Stimulated activated CD4-positive, alpha-beta T cell treated with anti-CD3 and anti-CD28 coated beads, Interleukin-4, amount 100 ng/mL, for 48 hours (primary cell): ENCODE measurements around the gene SCFD2.
"Not testable (repeated sequence)": the region's sequence is repeated elsewhere in the genome, so short reads cannot be mapped to it uniquely, and the experiment has no call there.

Experiments
- DNase-seq, 2 donors: peaks; one replicate each; pipeline ENCODE4 v3.0.0-alpha.2; 2020; ENCODE audit warnings: low read depth in 2 of 2

SCFD2 gene

DNA sequence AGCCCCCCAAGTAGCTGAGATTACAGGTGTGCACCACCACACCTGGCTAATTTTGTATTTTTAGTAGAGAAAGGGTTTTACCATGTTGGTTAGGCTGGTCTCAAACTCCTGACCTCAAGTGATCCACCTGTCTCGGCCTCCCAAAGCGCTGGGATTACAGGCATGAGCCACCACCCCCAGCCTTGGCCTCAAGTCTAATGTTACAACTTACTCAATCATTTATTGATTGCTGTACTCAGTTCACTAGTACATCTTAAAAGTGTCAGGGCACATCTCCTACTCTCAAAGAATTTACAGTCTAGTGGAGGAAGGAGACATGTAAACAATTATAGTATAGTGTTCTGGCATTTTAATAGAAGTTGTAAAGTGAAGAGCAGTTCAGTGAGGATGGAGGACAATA is 19.5 kb downstream of the SCFD2 start:
- not testable (repeated sequence) for DNase-seq

DNA sequence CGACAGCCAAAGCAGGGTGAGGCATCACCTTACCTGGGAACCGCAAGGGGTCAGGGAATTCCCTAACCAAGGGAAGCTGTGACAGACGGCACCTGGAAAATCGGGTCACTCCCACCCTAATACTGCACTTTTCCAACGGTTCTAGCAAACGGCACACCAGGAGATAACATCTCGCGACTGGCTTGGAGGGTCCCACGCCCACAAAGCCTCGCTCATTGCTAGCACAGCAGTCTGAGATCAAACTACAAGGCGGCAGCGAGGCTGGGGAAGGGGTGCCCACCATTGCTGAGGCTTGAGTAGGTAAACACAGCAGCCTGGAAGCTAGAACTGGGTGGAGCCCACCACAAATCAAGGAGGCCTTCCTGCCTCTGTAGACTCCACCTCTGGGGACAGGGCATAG is 25.7 kb downstream of the SCFD2 start:
- not testable (repeated sequence) for DNase-seq

DNA sequence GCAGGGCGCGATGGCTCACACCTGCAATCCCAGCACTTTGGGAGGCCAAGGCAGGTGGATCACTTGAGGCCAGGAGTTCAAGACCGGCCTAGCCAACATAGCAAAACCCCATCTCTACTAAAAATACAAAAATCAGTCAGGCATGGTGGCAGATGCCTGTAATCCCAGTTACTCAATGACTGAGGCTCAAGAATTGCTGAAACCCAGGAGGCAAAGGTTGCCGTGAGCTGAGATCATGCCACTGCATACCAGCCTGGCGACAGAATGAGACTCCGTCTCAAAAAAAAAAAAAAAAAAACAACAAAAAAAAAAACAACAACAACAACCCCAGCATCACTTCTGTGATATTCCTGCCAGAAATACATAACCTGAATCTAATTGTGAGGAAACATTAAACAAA is 30.9 kb downstream of the SCFD2 start:
- not testable (repeated sequence) for DNase-seq

DNA sequence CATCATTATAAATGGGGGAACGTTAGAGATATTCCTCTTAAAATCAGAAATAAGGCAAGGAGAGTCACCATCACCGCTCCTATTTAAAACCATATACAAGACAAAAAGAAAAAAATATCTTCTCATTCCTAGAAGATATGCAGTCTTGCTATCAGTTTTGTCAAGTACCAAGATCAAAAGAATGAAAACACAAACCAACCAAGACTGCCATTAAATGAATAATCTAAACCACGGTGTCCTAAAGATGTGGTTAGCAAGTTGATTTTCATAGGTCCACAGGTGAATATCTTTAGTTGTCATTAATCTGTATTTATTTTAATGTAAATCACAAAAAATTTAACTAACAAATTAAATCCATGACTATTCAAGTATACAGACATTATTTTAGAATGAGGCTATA is 39.3 kb downstream of the SCFD2 start:
- no peak for DNase-seq

DNA sequence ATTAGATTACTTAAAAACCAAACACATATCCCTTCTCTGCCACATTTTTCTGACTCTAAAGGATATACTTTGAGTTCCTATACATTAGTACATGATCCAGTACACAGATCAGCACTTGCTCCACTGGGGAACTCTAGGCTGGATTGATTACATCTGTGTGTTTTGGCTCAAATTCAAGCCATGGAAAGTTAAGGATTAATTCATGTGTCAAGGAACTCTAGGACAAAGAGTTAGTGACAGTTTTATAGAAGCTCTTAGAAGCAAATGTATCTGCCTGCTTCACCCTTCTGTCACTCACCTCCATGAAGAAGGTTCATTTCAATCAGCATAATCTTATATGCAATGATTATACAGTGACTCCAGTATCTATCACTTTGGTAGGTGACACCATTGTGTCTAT is 43.2 kb downstream of the SCFD2 start:
- no peak for DNase-seq

DNA sequence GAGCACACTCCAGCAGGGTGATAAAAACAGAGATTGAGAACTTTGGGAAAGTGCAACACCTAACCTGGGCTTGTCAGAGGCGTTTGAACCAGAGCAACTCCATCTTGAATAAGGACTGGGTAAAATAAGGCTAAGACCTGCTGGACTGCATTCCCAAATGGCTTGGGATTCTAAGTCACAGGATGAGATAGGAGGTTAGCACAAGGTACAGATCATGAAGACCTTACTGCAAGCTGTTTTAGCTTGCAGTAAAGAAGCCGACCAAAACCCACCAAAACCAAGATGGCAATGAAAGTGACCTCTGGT is 43.9 kb downstream of the SCFD2 start:
- no peak for DNase-seq

DNA sequence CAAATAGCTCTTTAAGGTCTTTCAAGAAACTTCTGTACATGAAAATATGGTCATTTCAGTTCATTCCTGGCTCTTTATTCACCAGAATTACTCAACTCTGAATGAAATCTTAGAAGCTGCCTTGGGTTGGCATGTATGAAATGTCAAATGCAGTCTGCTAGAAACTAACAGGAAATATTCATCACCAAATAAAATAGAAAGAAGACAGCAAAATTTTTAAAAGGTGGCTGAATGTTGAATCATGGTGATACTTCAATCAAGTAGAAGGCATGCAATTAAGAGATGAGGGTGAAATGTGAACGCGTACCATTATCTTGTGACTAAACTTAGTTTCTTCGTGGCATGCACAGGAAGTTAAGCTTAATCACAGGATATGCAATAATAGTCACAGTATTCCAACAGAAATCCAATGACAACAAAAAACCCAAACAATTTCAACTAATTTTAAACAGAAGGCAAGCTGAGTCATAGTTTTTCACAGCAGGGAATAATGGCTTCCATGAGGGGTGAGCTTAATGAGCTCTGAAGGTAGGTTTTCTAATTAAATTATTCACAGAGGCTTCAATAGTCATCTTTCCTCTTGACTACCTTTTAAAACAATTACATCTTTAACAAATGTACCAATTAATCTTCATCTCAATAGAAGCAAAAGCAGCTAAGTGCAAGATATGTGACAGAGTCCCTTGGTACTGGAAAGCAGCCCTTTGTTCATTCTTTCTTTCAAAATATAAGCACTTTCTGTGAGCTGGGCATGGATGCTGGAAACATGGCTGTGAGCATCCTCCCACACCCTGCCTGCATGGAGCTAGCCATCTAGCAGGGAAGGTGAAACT is 44.5 kb downstream of the SCFD2 start:
- no peak for DNase-seq

DNA sequence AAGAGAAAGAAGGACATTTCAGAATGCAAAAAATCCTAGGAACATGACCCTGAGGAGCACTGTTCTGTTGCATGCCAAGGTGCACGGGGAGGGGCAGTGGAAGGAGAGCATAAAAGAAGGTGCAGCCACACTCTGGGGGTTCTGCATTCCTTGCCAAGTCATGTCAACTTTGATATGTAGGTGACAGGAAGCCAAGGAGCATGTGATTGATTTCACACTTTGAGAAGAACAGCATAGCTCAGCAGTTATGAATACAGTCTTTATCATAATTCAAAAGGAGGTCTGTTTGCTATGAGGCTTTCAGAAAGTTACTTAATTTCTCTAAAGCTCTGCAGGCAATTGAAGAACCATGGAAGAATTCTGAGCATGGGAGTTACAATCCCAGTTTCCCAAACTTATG is 50.6 kb downstream of the SCFD2 start:
- no peak for DNase-seq

DNA sequence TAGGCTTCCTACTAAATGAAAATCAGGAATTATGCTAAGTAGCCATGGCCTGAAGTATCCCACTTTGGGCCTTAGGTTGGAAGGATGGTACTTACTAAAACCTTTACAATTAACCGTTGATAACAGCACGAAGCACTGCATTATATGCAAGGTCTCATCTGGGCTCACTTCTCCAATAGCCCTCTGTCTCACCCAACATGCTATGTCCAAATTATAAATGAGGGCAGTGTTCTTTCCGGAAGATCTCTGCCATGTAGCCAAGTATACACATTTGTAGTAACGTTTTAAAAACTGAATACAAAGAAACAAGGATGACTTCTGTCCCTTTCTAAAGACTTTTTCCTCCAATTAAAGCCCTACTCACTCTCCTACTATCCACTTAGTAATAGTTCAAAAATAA is 51.6 kb downstream of the SCFD2 start:
- DNase-seq = no peak

DNA sequence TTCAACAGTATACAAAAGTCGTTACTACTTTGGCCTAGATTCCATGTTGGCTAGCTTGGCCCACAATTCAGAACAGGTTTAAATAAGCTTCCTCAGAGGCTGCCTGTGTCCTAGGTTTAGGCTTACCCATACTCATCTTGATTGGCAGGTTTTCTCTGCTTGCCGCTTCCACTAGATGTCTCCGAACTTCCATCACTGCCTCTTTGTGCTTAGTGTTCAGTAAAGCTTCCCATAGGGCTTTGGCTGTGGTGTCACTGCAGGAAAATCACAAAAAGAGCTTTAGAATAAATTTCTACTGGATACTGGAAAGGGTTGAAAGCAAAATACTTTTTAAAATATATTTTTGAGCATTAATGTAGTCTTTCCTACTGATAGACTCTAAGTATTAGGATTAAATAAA is 52.4 kb downstream of the SCFD2 start:
- DNase-seq = no peak

DNA sequence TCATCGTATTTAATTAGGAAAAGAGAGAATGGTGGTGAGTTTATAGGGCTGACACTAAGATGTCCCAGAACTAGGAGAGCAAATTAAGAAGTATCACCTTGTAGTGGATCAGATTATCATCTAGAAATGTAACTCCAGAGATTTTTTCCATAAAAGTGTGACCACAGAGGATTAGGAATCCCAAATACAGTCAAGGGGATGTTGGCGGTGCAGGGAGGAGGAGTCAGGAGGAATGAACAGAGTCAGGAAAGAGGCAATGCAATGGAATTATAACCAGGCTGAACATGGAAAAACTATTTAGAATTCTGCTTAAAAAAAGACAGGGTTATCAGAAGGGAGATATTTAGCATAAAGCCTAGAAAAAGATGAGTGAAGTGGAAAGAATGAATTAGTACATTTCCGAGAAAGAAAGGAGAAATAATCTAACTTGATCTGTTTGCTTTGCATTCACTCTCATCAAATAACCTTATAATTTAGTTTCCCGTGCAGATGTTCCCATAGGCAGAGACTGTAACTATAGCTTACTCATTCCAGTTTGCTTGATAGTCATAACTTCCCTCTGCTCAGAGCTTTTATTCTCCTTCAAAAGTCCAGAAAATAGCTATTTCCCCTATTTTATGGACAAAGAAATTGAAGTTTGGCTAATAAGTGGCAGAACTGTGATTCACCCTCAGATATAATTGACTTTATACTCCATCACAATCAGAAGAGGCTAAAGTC is 56.4 kb downstream of the SCFD2 start:
- DNase-seq = no peak

DNA sequence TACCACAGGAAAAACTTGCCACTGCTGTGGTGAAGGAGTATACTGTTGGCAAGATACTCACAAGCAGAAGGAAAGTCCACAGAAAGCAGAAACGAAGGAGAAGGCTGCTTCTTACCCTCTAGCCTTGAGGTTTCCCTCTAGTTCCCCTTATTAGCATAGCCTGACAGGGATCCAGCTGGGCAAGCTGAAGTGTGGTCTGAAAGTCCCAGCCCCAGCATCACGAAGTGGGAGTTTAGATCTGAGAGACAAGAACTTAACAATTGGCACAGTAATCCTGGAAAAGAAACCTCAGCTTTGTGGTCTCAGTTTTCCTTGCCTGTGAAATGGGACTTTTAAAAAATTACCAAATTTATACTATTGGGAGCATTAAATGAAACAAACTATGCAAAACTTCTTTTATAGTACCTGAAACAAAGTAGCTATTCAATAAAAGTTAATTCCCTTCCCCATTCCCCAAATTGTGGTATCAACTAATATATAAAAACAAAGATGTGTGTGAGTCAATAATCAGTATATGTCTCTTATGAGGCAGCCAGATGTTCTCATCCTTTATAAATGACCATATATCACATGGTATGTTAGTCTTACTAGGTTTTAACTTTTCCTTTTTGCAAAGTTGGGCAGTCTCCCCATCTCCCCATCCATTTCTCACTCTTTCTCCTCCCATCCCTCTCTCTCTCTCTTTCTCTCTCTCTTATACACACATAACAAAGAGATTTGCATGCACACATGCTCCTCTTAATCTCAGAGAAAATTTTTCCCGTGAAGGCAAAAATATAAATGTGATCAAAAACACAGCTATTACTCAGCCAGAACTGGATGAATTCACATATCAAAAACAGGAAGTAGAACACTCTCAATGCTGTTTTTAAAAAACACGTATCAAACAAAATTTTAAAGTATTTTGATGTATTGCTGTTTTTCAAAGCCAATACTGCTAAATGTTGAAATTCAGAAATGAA is 57.8 kb downstream of the SCFD2 start:
- DNase-seq = no peak

DNA sequence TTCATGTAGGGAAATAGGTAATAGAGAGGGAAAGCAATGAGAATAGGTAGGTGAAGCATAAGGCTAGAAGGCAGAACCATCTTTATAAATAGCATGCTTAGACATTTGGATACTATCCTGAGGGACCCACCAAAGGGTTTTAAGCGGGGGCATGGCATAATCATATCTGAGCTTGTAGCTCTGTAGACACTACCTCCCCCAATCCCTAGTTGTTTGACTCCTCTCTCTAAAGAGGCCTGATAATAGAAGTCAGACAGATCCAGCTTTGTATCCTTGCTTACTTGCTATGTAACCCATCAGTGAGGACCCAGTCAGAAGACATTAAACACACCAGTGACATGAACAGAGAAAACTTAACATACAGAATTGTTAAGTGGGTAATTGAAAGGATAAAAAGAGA is 58.7 kb downstream of the SCFD2 start:
- DNase-seq = no peak

DNA sequence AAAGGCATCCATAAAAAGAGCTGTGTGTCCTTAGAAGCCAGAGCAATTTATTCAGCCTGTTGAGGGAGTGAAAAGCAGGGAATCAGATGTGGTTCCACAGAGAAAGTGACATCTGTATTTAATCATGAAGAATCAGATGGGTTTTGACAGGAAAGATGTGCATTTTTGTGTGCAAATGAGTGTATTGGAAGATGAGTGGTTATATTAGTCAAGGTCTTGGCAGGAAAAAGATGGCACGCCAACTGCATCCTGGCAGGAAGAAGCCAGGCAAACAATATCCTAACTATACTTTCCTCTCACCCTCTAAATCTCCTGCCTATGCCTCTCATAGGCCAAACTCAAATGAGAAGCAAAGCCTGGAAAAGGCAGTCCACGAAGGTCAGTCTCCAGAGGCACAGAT is 59.1 kb downstream of the SCFD2 start:
- no peak for DNase-seq

DNA sequence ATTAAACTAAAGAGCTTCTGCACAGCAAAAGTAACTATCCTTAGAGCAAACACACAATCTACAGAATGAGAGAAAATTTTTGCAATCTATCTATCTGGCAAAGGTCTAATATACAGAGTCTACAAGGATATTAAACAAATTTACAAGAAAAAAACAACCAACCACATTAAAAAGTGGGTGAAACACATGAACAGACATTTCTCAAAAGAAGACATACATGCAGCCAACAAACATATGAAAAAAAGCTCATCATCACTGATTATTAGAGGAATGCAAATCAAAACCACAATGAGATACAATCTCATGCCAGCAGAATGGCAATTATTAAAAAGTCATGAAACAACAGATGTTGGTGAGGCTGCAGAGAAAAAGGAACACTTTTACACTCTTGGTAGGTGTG is 73.7 kb downstream of the SCFD2 start:
- DNase-seq = not testable (repeated sequence)

DNA sequence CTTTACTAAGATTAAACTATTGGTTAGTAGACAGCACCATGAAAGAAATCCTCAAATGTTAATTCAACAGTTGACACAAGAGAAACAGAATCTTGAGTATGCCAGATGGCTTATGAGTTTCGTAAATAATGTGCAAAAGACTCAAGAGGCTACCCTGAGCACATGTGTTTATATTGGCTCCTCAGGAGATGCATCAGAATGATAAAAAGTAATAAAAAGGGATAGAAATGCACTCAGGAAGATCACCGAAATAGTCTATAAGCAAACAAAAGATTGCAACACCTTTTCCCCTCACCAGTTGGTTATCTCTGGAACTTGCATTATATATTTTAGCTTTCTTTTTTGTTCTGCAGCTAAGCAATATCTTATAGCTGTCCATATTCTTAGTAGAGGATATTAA is 84.4 kb downstream of the SCFD2 start:
- no peak for DNase-seq

DNA sequence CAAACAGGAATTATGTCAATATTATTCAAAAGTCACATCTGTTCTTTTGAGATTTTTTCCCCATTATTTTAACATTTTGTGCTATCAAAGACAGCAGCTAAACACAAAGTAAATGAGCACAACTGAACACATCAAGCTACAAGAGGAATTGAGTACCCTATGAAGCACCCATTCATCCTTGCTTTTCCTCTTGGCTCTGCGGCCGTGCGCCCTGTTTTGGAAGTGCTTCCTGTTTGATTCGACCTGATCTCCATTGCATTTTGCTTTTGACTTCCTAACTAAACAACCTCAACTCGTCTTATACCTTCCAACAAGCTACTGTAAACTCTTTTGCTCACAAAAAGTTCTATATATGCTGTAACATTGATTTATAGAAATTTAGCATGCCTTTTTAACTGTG is 85.0 kb downstream of the SCFD2 start:
- DNase-seq = no peak

DNA sequence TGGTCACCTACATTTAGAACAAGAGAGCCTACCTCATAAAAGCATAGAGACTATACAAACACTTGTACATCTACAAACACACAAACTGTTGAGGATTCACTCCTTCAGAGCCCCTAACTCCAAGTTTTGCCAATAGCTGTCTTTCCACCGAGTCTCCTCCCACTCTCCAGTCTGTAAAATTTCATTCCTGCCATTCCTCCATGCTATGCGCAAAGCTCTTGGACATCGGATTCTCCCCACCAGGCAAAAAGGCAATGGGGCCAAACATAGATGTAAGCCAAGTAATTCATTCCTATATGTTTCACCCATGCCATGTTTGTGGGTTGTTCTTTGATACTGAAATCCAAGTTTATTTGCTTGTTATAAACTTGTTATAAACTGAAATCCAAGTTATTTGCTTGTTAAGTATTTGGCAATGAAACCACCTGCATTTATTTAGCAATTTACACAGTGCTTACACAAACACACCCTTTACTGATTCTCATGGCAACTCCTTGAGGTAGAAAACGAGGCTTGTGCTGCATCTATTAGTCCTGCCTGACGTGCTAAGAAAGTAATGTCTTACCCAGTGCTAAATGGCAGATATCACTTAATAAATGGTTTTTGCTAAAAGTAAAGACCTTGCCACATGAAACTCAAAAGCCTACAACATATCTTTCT is 91.1 kb downstream of the SCFD2 start:
- DNase-seq = no peak

DNA sequence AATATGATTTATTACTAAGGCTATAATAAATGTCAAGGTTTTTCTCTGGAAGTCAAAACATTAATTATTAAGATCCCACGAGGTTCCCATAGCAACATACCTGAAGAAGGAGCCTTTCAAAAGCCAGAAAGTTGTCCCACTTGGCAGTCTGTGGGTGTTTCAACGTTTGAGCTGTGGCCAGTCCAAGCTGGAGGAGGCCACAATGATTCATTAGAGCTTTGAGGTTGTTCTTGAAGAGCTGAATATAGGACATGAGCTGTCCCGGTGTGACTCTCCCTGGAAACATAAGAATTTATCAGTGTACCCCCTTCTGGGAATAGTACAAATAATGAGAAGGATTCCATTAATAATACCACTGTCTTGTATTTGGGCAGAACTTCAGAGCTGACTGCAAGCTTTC is 92.1 kb downstream of the SCFD2 start:
- no peak for DNase-seq

DNA sequence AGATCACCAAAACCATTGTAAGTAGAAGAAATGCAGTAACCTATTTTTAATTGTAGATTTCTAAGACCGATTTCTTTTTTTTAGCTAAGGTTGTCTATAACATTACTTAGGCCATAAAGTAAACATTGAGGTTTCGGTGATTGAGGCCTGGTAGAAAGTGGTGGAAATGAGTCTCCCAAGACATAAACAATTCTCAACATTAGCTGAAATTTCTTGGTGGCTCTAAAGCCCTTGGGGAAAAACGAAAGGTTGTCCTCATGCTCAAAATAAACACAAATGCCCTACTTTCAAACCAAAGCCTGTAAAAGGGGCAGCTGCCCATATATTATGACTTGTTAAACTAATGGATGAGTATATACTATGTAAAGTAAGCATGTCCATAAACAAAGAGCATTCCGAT is 98.8 kb downstream of the SCFD2 start:
- DNase-seq = no peak

DNA sequence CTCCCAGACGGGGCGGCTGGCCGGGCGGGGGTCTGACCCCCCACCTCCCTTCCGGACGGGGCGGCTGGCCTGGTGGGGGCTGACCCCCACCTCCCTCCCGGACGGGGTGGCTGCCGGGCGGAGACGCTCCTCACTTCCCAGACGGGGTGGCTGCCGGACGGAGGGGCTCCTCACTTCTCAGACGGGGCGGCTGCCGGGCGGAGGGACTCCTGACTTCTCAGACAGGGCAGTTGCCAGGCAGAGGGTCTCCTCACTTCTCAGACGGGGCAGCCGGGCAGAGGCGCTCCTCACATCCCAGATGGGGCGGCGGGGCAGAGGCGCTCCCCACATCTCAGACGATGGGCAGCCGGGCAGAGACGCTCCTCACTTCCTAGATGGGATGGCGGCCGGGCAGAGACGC is 109.9 kb downstream of the SCFD2 start:
- not testable (repeated sequence) for DNase-seq

DNA sequence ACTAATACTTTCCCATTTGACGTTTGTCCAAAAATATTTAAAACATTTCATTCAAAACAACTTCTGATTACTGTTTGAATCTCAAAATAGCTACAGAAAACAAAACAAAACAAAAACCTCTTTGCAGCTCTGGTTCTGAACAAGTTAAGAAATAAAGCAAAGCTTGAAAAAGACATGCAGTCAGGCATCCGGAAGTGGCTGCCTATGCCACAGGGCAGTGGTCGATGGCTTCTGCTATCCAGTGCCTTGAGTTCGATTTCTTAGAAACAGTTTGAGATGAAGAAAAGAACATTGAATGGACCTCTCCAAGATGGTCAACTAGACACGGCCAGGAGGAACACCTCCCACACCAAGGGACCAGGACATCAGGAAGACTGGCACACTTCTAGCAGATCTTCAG is 125.3 kb downstream of the SCFD2 start:
- DNase-seq = no peak
